ENCODE data around the gene PSTPIP2. TPM values are rescaled to one million over a fixed set of nuclear protein-coding genes. Genes with fewer than 3 reads are reported as not detected.

The PSTPIP2 gene
- total RNA-seq, 1 donor from 2014 or later: 6.1 TPM

DNA sequence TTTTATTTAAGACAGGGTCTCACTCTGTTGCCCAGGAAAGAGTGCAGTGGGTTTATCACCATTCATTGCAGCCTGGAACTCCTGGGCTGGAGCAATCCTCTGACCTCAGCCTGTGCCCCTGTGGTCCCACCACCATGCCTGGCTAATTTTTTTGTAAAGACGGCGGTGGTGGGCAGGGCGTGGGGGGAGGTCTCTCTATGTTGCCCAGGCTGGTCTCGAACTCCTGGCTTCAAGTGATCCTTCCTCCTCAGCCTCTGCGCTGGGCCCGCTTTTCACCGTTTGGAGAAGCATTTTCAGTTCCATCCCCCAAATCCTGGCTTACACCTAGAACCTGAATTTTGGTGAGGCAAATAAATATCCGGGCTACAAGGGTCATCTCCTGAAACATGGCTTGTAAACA lies 27.4 kb upstream of the PSTPIP2 start:
- Mint-ChIP-seq H3K9me3 (ENCODE audit: low read depth) (no peaks in the 10 kb centered on the region), H3K27me3 (no peaks in the 10 kb centered on the region), H3K36me3 (ENCODE audit: insufficient read depth) (peaks cover 3% of the 10 kb centered on the region), H3K27ac (no peak overlapping the region), H3K4me1 (ENCODE audit: low read depth) (peaks cover 13% of the 10 kb centered on the region), H3K4me3 (ENCODE audit: low read depth) (no peak overlapping the region)
- no peak for DNase-seq (ENCODE audit: low spot score, unreplicated experiment)
- TF ChIP-seq, protein P1, sequence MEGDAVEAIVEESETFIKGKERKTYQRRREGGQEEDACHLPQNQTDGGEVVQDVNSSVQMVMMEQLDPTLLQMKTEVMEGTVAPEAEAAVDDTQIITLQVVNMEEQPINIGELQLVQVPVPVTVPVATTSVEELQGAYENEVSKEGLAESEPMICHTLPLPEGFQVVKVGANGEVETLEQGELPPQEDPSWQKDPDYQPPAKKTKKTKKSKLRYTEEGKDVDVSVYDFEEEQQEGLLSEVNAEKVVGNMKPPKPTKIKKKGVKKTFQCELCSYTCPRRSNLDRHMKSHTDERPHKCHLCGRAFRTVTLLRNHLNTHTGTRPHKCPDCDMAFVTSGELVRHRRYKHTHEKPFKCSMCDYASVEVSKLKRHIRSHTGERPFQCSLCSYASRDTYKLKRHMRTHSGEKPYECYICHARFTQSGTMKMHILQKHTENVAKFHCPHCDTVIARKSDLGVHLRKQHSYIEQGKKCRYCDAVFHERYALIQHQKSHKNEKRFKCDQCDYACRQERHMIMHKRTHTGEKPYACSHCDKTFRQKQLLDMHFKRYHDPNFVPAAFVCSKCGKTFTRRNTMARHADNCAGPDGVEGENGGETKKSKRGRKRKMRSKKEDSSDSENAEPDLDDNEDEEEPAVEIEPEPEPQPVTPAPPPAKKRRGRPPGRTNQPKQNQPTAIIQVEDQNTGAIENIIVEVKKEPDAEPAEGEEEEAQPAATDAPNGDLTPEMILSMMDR (IDR thresholded peaks at IDR 0.05; ENCODE audit: unreplicated experiment): no peak

DNA sequence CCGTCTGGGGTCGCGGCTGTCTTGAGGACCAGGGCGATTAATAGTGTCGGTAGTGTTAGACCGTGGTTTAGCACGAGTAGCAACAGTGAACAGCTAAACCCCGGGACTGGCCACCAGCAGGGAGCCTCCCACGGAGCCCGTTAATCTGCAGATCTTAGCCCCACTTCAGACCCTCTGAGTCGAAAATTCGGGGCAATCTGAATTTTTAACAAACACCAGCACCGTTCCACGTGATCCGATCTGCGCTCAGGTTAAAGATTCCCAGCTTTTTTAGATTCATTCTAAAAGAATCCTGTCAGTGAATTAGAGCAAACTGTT lies 26.5 kb upstream of the PSTPIP2 start:
- TF ChIP-seq, protein P1 (IDR thresholded peaks at IDR 0.05; ENCODE audit: unreplicated experiment): no peak
- Mint-ChIP-seq H3K27ac (peak overlapping the region; percentile 100), H3K27me3 (no peaks in the 10 kb centered on the region), H3K4me1 (ENCODE audit: low read depth) (peaks cover 12% of the 10 kb centered on the region), H3K9me3 (ENCODE audit: low read depth) (no peaks in the 10 kb centered on the region), H3K36me3 (ENCODE audit: insufficient read depth) (peaks cover 6% of the 10 kb centered on the region), H3K4me3 (ENCODE audit: low read depth) (peak overlapping the region; percentile 98)
- peak; percentile 30 for DNase-seq (ENCODE audit: low spot score, unreplicated experiment)

DNA sequence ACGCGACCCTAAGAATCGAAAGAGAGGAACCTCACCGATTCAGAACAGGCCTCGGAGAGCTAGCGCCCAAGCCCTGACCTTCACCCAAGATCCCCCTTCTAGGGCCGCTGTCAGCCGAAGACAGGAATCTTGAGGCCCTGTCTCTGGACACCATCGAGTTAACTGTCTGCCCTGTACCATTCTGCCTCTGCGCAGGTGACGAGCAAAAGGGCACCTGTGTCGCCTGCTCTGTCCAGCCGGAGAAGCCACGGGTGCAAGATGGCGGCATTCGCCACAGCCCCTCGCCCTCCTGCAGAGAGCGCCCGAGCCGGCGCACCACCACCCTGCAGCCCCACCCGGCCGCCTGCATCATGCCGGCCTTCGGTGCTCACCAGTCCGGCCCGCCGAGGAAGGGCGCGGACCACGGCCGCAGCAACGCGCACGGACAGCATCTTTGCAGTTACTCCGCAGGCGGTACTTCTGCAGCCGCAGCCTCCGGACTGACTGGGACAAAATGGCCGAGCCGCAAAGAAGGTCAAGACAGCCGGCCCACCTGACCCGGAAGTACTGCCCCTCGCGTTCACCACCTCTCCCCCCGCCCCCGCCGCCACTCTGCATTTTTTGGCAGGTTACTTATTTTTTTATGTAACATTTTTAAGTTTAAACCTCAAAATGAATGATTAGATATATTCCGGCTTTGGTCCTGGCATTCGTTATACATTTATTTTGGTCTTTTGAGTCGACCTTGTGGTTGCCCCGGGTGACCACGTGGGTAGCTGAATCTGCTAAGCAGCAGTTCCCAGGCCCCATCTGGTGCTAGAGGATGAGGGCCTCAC lies 25.9 kb upstream of the PSTPIP2 start, which contains the start of gene ATP5F1A:
ATP5F1A (minus strand) TSS at position 496 of the 815 bp plus-strand sequence; CDS start at position 431, 65 bp downstream.
- peaks cover 12% of the 10 kb centered on the region for H3K4me1 Mint-ChIP-seq (ENCODE audit: low read depth)
- H3K27me3 Mint-ChIP-seq: no peaks in the 10 kb centered on the region
- H3K36me3 Mint-ChIP-seq (ENCODE audit: insufficient read depth): peaks cover 6% of the 10 kb centered on the region
- H3K27ac Mint-ChIP-seq: peak within 1 kb of the TSS; percentile 100
- peak; percentile 54 for DNase-seq (ENCODE audit: low spot score, unreplicated experiment)
- H3K4me3 Mint-ChIP-seq (ENCODE audit: low read depth): peak within 1 kb of the TSS; percentile 98
- H3K9me3 Mint-ChIP-seq (ENCODE audit: low read depth): no peaks in the 10 kb centered on the region
- TF ChIP-seq, protein P1 (IDR thresholded peaks at IDR 0.05; ENCODE audit: unreplicated experiment): peak; percentile 8

DNA sequence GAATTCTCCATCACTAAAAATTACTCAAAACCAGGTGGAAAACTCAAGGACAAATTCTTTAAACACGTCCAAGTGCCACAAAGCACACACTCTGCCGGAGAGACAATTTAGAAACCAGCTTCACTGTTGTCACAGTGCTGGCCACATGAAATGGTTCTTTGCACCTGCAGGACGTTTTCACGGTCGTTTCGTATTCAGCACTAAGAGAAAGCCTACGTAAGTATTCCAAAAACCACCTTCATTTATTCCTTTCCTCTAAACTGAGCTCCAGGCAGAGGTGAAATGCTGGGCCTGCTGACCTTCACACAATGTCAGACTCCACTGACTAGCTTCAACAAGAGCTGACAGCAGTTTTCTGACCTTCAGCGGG lies 25.4 kb upstream of the PSTPIP2 start:
- H3K9me3 Mint-ChIP-seq (ENCODE audit: low read depth): no peaks in the 10 kb centered on the region
- H3K27ac Mint-ChIP-seq: peak overlapping the region; percentile 100
- H3K4me3 Mint-ChIP-seq (ENCODE audit: low read depth): peak overlapping the region; percentile 98
- TF ChIP-seq, protein P1 (IDR thresholded peaks at IDR 0.05; ENCODE audit: unreplicated experiment): no peak
- peaks cover 6% of the 10 kb centered on the region for H3K36me3 Mint-ChIP-seq (ENCODE audit: insufficient read depth)
- H3K27me3 Mint-ChIP-seq: no peaks in the 10 kb centered on the region
- peaks cover 12% of the 10 kb centered on the region for H3K4me1 Mint-ChIP-seq (ENCODE audit: low read depth)
- no peak for DNase-seq (ENCODE audit: low spot score, unreplicated experiment)

DNA sequence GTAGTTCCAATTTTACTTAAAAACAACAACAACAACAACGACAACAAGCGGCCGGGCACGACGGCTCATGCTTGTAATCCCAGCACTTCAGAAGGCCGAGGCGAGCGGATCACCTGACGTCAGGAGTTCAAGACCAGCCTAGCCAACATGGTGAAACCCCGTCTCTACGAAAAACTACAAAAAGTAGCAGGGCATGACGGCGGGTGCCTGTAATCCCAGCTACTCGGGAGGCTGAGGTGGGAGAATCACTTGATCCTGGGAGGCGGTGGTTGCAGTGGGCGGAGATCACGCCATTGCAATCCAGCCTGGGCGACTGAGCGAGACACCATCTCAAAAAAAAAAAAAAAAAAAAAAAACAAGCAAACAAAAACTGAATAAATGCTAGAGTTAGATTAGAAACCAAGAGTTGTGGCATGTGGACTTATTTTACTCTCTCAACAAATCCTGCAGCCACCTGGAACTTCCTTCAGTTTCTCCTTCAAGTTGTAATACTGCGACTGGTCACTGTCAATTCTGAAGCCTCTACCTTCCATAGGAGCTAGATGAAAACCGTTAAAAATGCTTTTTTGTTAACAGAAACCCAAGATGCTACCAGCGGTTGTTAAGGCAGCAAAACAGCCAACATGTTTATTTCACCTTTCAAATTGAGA lies 24.7 kb upstream of the PSTPIP2 start:
- H3K36me3 Mint-ChIP-seq (ENCODE audit: insufficient read depth): peaks cover 7% of the 10 kb centered on the region
- no peak for DNase-seq (ENCODE audit: low spot score, unreplicated experiment)
- H3K9me3 Mint-ChIP-seq (ENCODE audit: low read depth): no peaks in the 10 kb centered on the region
- TF ChIP-seq, protein P1 (IDR thresholded peaks at IDR 0.05; ENCODE audit: unreplicated experiment): no peak
- peak overlapping the region; percentile 98 for H3K4me3 Mint-ChIP-seq (ENCODE audit: low read depth)
- H3K4me1 Mint-ChIP-seq (ENCODE audit: low read depth): peaks cover 12% of the 10 kb centered on the region
- H3K27me3 Mint-ChIP-seq: no peaks in the 10 kb centered on the region
- H3K27ac Mint-ChIP-seq: peak overlapping the region; percentile 100
